GM19467 (cell line): Measurements from ENCODE around the gene PLS3.

Experiments used
- ATAC-seq: cut with Tn5 transposase; IDR thresholded peaks from one replicate; pipeline ENCODE4 v1.9.1; 2021; ENCODE audit warnings: mild to moderate bottlenecking, moderate library complexity; ENCODE audit not compliant: unreplicated experiment

The PLS3 gene

DNA sequence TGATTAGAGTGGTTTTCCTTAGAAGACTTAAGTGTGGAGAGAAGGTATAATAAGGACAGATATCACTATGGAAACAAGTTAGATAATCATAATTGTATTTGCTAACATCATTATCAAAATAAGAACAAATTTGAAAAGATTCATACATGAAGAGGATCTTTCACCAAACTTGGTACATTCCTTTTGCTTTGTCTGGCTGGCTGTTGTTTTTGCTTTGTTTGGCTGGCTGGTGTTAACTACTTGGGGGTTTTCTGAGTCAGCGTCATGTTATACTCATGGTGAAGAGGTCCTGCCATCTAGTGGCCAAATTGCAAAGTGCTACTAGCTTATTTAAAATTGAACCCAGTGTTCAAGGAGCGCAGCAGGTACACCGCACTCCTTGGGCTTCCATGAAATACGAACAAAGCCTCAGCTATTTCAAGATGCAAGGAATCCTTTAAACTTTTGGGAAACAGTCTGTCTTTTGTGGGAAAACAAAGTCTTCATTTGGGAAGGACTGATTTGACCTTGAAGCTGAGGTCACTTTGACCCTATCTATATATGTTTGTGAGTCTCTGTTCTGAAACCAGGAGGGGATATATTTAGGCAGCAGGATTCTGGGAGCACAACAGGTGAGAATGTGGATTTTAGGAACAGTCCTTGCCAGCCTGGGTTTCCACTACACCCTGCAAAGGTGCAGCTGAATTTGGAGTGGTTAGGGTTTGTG, 129.7 kb downstream of the PLS3 start:
- ATAC-seq, result peak; percentile 91

DNA sequence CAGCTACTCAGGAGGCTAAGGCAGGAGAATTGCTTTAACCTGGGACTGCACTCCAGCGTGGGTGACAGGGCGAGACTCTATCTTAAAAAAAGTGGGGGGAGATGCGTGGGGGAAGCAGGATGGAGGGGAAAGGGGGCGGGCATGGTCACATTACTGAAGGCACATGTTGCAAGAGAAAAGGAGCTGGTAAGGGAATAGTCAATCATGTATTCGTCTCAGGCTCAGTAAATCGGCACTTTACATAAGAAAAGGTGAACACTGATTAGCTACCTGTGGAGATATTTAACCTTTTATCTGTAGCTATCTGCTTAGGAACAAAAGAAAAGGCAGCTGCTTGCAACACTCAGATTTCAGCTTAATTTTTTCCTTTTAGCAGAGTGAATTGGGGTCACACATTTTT, 132.5 kb downstream of the PLS3 start:
- ATAC-seq, result no peak

DNA sequence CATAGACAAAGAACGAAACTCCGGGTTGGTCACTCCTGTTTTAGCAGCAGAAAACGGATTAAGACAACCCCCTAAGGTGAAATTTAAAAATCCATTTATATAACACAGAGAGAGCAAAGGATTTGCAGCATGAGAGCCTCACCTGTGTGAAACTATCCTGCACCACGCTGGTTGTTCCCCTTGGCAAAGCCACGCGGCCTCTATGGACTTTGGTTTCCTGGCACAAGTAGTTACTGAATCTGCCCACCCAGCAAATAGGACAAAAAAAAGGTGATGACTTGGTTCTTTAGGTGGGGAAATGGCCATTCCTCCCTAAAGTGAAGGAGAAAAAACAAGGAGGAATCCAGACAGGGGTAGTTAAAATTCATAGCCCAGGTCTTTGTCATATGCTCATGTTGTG, 133.1 kb downstream of the PLS3 start:
- no peak for ATAC-seq

DNA sequence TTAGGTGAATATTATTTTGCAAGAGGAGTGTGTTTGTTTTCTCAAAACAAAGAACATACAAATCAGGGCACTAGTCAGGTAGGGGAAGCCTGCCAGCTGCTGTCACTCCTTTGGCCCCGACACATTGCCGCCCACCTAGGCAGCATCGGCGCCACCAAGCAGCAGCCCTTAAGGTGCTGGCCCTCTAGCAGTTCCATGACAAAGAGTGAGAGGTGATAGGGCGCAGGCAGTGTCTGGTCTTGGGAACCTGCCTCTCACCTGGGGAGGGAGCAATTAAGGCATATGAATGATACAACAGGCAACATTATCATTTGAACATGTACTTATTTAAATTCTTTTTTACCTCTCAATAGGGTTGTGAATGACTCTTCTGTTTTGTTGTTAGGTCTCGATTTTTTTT, 135.1 kb downstream of the PLS3 start:
- no peak for ATAC-seq

DNA sequence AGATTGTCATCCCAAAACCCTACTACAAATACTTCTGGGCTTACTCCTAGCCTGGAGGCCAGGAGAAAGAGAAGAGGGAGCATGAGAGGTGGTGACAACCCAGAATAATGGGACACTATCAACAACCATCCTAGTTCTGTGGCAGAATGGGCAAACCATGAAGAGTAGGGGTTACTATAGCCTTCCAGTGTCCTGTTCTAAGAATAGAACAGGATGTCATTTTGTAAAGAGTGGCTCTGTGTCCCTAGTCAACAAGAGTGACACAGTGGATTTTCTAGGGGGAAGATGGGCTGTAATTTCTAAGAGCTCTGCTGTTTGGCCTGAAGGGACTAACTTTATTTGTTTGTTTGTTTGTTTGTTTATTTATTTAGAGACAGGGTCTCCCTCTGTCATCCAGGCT, 136.0 kb downstream of the PLS3 start:
- no peak for ATAC-seq

DNA sequence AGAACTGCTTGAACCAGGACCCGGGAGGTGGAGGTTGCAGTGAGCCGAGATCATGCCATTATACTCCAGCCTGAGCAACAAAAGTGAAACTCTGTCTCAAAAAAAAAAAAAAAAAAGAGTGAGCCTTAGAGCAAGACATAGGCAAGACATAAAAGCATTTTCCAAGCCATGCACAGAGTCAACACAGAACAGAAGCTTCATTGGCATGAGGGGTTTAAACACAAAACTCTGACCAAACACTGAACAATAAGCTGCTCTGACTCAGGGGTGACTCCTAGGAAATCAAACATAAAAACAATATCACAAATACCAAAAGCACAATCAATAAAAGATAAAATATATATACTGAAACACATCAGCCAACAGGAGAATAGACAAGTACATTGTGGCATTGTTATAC, 136.8 kb downstream of the PLS3 start:
- no peak for ATAC-seq
